D341Med (cell line): ENCODE data around the gene TERC.
A peak's percentile ranks its signal among the peaks of the same experiment; 100 is the strongest.
"Not testable (repeated sequence)": the region's sequence is repeated elsewhere in the genome, so short reads cannot be mapped to it uniquely, and the experiment has no call there.

ENCODE experiments used
- DNase-seq: peaks from one replicate; pipeline ENCODE4 v3.0.0; 2012; ENCODE audit warnings: low spot score

The TERC gene

GRCh38 chr3:169771497-169772304 is 6.8 kb upstream of the TERC start:
- peak; percentile 69 for DNase-seq

- DNase-seq: no peak
Measured at GRCh38 chr3:169769287-169770181, 4.7 kb upstream of the TERC start, which contains the start of gene ACTRT3. TSS of gene ACTRT3 (minus strand) at chr3:169769561. CDS start at chr3:169769520, 41 bp downstream.

DNA sequence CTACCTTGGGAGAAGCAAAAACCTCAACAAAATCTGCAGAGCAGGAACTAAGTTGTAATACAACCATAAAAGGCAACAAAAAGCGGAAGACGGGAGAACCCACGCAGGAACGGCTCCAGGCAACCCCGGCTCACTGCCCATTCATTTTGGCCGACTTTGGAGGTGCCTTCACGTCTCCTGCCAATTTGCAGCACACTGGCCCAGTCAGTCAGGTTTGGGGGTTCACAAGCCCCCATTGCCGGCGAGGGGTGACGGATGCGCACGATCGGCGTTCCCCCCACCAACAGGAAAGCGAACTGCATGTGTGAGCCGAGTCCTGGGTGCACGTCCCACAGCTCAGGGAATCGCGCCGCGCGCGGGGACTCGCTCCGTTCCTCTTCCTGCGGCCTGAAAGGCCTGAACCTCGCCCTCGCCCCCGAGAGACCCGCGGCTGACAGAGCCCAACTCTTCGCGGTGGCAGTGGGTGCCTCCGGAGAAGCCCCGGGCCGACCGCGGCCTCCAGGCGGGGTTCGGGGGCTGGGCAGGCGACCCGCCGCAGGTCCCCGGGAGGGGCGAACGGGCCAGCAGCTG is 463 bp downstream of the TERC start:
- DNase-seq: peak; percentile 53

DNA sequence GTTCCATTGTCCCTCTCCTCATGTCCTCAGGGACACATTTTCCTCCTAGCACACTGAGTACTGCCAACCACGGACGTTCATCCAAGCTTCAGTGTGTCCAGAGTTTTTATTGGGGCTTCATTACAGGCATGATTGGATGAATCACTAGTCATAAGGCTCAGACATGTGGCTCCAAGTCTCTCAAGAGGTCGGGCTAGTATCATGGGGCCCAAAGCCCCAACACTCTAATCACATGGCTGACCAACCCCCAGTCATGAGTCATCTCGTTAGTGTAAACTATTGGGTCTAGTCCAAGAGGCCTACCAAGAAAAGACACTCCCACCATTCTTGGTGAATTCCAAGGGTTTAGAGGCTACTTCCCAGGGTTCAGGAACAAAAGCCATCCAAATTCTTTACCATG is 4.4 kb downstream of the TERC start:
- no peak for DNase-seq

GRCh38 chr3:169759256-169759655 is 5.6 kb downstream of the TERC start:
- DNase-seq: no peak

GRCh38 chr3:169758359-169758994 is 6.4 kb downstream of the TERC start:
- no peak for DNase-seq

DNA sequence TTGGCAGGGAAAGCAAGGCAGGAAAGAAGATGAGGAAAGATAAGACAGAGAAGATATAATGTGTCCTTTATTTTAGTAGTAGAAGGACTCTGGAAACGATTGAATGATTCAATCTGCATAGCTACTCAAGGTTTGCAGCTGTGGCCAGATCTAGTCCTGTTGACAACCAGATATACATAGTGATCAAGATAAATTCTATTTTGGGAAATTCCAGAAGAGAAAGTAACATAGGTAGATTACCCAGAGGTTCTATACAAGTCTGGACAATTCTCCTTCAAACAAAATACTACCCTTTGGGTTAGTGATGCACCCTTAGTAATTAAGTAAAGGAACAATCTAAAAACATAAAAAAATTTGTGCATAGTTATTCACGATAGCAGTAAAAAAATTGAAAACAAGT is 9.4 kb downstream of the TERC start:
- no peak for DNase-seq

GRCh38 chr3:169754711-169755110 is 10.1 kb downstream of the TERC start:
- no peak for DNase-seq

GRCh38 chr3:169751875-169752274 is 13.0 kb downstream of the TERC start:
- no peak for DNase-seq

DNA sequence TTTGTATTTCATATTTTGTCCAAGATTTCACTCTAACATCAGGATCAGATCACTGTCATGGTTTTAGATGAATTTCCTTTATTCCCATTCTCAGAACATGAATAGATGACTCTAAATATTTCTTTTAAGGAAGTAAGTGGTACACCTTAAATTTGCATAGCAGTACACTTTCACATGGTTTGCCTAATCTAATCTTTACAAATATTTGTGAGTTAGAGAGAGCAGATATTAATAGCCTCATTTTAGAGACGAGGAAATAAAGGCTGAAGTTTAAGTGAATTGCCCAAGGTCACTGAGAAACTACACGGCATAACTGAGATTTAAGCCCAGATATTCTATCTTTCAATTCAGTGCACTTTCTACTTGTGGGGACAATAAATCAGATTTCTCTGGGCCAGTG is 14.2 kb downstream of the TERC start:
- DNase-seq: no peak

- no peak for DNase-seq
Measured at GRCh38 chr3:169748670-169749069, 16.2 kb downstream of the TERC start.

GRCh38 chr3:169746924-169747323 is 17.9 kb downstream of the TERC start:
- no peak for DNase-seq

DNA sequence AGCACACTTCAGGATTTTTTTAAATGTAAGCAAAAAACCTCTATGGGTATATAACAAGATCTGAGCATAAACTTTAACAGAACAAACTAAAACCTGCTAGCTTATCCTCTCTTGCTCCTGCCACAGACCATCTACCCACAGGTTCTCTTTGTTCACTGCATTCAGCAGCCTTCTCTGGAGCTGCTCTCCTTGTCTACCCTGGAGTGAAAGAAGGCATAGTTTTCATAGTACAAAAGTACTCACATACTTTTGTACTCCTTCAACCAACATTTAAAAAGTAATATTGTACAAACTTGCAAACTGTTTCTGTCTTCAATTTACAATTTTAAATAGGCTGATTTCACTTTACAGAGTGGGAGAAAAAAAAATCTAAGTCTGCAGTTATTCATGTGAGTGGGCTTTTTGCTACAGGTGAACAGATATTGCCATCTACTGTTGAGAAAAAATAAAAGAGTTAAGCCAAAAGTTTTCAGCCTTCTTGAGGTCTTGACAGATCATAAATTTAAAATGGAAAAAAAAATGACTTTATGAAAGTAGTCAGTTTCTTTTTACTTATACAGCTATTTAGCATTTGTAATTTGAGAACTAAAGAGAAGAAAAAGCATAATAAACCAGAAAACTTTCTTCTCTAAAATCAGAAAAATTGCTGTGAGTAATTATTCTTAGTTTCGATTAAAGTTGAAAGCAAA is 20.4 kb downstream of the TERC start:
- no peak for DNase-seq

DNA sequence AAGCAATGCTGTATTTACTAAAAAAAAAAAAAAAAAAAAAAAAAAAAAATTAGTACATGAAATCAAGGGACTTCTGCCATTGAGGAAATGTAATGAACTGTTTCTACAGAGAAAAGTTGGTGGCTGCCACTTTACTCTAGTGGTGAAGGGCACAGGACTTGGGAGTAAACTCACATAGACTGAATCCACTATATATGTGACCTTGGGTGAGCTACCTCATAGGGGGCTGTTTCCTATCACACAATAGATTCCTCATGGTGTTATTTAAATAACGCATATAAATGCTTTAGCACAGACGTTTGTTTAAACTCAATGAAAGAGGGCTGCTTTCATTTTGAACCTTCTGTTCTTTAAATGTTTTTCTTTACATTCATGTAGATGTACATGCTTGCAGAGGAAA is 25.8 kb downstream of the TERC start:
- DNase-seq: no peak

DNA sequence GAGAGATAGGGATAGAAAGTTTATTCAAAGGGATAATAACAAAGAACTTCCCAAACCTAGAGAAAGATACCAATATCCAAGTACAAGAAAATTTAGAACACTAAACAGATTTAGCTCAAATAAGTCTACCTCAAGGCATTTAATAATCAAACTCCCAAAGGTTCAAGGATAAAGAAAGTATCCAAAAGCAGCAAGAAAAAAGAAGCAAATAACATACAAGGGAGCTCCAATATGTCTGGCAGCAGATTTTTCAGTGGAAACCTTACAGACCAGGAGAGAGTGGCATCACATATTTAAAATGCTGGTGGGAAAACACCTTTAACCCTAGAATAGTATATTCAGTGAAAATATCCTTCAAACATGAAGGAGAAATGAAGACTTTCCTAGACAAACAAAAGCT is 33.0 kb downstream of the TERC start:
- DNase-seq: not testable (repeated sequence)

DNA sequence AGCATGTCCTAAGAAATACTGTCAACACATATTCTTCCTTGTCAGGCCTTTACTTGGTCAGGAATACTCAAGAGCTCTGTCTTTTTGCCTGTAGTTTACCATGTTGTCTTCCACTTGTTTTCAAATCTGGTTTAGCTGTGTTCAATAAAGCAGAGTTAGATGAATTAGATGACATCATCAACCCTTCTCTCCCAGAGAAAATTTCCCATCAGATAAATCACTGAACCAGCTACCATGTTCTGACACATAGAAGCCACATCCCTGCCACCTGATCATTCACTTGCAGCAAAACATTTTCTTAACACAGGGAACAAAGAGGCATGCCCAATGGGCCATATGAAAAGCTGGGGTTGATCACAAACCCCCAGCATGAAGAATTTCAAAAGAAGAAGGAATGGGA is 42.1 kb downstream of the TERC start:
- no peak for DNase-seq

- not testable (repeated sequence) for DNase-seq
Measured at GRCh38 chr3:169718415-169718814, 46.4 kb downstream of the TERC start.
